Measurements from ENCODE around the gene FLG2.

The FLG2 gene

GRCh38 chr1:152344438-152344837 is 15.4 kb downstream of the FLG2 start:
- Histone ChIP-seq H2AFZ (ENCODE audit: low read length) (no peak overlapping the region), H3K9me3 (replicated peaks in 1 of 2; ENCODE audit: control insufficient read depth in 2 of 2, insufficient read depth in 1 of 2, low read depth in 1 of 2, low read length in 2 of 2) (peaks cover 0 to 7% of the 10 kb centered on the region in 2 donors), H2BK5ac (ENCODE audit: low read length) (no peak overlapping the region), H3K36me3 (replicated peaks in 1 of 2; ENCODE audit: control insufficient read depth in 2 of 2, insufficient read depth in 2 of 2, low read length in 2 of 2) (no peaks in the 10 kb centered on the region), H3K23ac (ENCODE audit: low read depth, low read length, poor library complexity) (no peak overlapping the region), H3K4ac (ENCODE audit: low read length) (no peak overlapping the region), H4K91ac (ENCODE audit: low read depth, low read length, poor library complexity) (no peak overlapping the region), H3K14ac (ENCODE audit: low read length) (no peak overlapping the region), H3K9ac (ENCODE audit: low read depth, low read length, poor library complexity) (no peak overlapping the region), H4K8ac (ENCODE audit: low read depth, low read length) (no peak overlapping the region), H3K4me1 (ENCODE audit: control insufficient read depth in 2 of 2, insufficient read depth in 1 of 2, low read depth in 1 of 2, low read length in 2 of 2) (no peaks in the 10 kb centered on the region), H3K27ac (replicated peaks; ENCODE audit: low read length) (no peak overlapping the region), H3K79me1 (ENCODE audit: low read depth, low read length) (no peaks in the 10 kb centered on the region), H2AK5ac (ENCODE audit: low read depth, low read length) (no peak overlapping the region), H2BK120ac (ENCODE audit: low read depth, low read length) (no peak overlapping the region), H3K27me3 (ENCODE audit: control insufficient read depth in 3 of 3, insufficient read depth in 3 of 3, low read depth in 1 of 3, low read length in 3 of 3) (no peaks in the 10 kb centered on the region), H3K4me2 (ENCODE audit: insufficient read depth, low read length, poor library complexity, severe bottlenecking) (no peak overlapping the region), H2BK15ac (ENCODE audit: low read length) (no peak overlapping the region), H3K4me3 (ENCODE audit: low read length in 2 of 2) (no peak overlapping the region), H3K18ac (ENCODE audit: low read length) (no peak overlapping the region), H2BK12ac (ENCODE audit: low read length) (no peak overlapping the region)
- DNase-seq (ENCODE audit: low spot score), result no peak

- H3K27ac ChIP-seq (replicated peaks; ENCODE audit: low read length), result no peak overlapping the region
- no peak for DNase-seq (ENCODE audit: low spot score)
- no peaks in the 10 kb centered on the region for H3K36me3 ChIP-seq (replicated peaks in 1 of 2; ENCODE audit: control insufficient read depth in 2 of 2, insufficient read depth in 2 of 2, low read length in 2 of 2)
- no peak overlapping the region for H3K9ac ChIP-seq (ENCODE audit: low read depth, low read length, poor library complexity)
- H3K4me3 ChIP-seq (ENCODE audit: low read length in 2 of 2), result no peak overlapping the region
- no peak overlapping the region for H4K91ac ChIP-seq (ENCODE audit: low read depth, low read length, poor library complexity)
- no peak overlapping the region for H3K14ac ChIP-seq (ENCODE audit: low read length)
- H3K9me3 ChIP-seq (replicated peaks in 1 of 2; ENCODE audit: control insufficient read depth in 2 of 2, insufficient read depth in 1 of 2, low read depth in 1 of 2, low read length in 2 of 2), result peaks cover 0 to 7% of the 10 kb centered on the region in 2 donors
- H3K4me2 ChIP-seq (ENCODE audit: insufficient read depth, low read length, poor library complexity, severe bottlenecking), result no peak overlapping the region
- no peak overlapping the region for H3K18ac ChIP-seq (ENCODE audit: low read length)
- no peak overlapping the region for H2AK5ac ChIP-seq (ENCODE audit: low read depth, low read length)
- no peak overlapping the region for H2BK15ac ChIP-seq (ENCODE audit: low read length)
- H3K23ac ChIP-seq (ENCODE audit: low read depth, low read length, poor library complexity), result no peak overlapping the region
- H2BK12ac ChIP-seq (ENCODE audit: low read length), result no peak overlapping the region
- H4K8ac ChIP-seq (ENCODE audit: low read depth, low read length), result no peak overlapping the region
- H2BK120ac ChIP-seq (ENCODE audit: low read depth, low read length), result no peak overlapping the region
- no peaks in the 10 kb centered on the region for H3K27me3 ChIP-seq (ENCODE audit: control insufficient read depth in 3 of 3, insufficient read depth in 3 of 3, low read depth in 1 of 3, low read length in 3 of 3)
- H3K4ac ChIP-seq (ENCODE audit: low read length), result no peak overlapping the region
- H2AFZ ChIP-seq (ENCODE audit: low read length), result no peak overlapping the region
- WGBS, 2 donors (ENCODE audit: extremely low coverage in 2 of 2, insufficient read length in 2 of 2, insufficient replicate concordance in 1 of 2), result no CpG with 5 or more reads among the region's 3 CpGs
- no peaks in the 10 kb centered on the region for H3K4me1 ChIP-seq (ENCODE audit: control insufficient read depth in 2 of 2, insufficient read depth in 1 of 2, low read depth in 1 of 2, low read length in 2 of 2)
- no peak overlapping the region for H2BK5ac ChIP-seq (ENCODE audit: low read length)
- no peaks in the 10 kb centered on the region for H3K79me1 ChIP-seq (ENCODE audit: low read depth, low read length)
These were observed 16.8 kb downstream of the FLG2 start for GRCh38 chr1:152343006-152343405.

- Histone ChIP-seq H4K91ac (ENCODE audit: low read depth, low read length, poor library complexity) (no peak overlapping the region), H3K27ac (replicated peaks; ENCODE audit: low read length) (no peak overlapping the region), H3K4me3 (ENCODE audit: low read length in 2 of 2) (no peak overlapping the region), H2AFZ (ENCODE audit: low read length) (no peak overlapping the region), H4K8ac (ENCODE audit: low read depth, low read length) (no peak overlapping the region), H2BK5ac (ENCODE audit: low read length) (no peak overlapping the region), H3K79me1 (ENCODE audit: low read depth, low read length) (no peaks in the 10 kb centered on the region), H3K18ac (ENCODE audit: low read length) (no peak overlapping the region), H3K27me3 (ENCODE audit: control insufficient read depth in 3 of 3, insufficient read depth in 3 of 3, low read depth in 1 of 3, low read length in 3 of 3) (no peaks in the 10 kb centered on the region), H3K9me3 (replicated peaks in 1 of 2; ENCODE audit: control insufficient read depth in 2 of 2, insufficient read depth in 1 of 2, low read depth in 1 of 2, low read length in 2 of 2) (peaks cover 0 to 18% of the 10 kb centered on the region in 2 donors), H2BK12ac (ENCODE audit: low read length) (no peak overlapping the region), H3K9ac (ENCODE audit: low read depth, low read length, poor library complexity) (no peak overlapping the region), H3K14ac (ENCODE audit: low read length) (no peak overlapping the region), H2BK15ac (ENCODE audit: low read length) (no peak overlapping the region), H3K4me2 (ENCODE audit: insufficient read depth, low read length, poor library complexity, severe bottlenecking) (no peak overlapping the region), H2AK5ac (ENCODE audit: low read depth, low read length) (no peak overlapping the region), H3K36me3 (replicated peaks in 1 of 2; ENCODE audit: control insufficient read depth in 2 of 2, insufficient read depth in 2 of 2, low read length in 2 of 2) (no peaks in the 10 kb centered on the region), H3K23ac (ENCODE audit: low read depth, low read length, poor library complexity) (no peak overlapping the region), H2BK120ac (ENCODE audit: low read depth, low read length) (no peak overlapping the region), H3K4me1 (ENCODE audit: control insufficient read depth in 2 of 2, insufficient read depth in 1 of 2, low read depth in 1 of 2, low read length in 2 of 2) (no peaks in the 10 kb centered on the region), H3K4ac (ENCODE audit: low read length) (no peak overlapping the region)
- no peak for DNase-seq (ENCODE audit: low spot score)
- no CpG with 5 or more reads among the region's 7 CpGs for WGBS, 2 donors (ENCODE audit: extremely low coverage in 2 of 2, insufficient read length in 2 of 2, insufficient replicate concordance in 1 of 2)
These were observed 24.4 kb downstream of the FLG2 start for GRCh38 chr1:152335399-152335798.

- Histone ChIP-seq H3K27me3 (ENCODE audit: control insufficient read depth in 3 of 3, insufficient read depth in 3 of 3, low read depth in 1 of 3, low read length in 3 of 3) (no peaks in the 10 kb centered on the region), H3K27ac (replicated peaks; ENCODE audit: low read length) (no peak overlapping the region), H3K4me1 (ENCODE audit: control insufficient read depth in 2 of 2, insufficient read depth in 1 of 2, low read depth in 1 of 2, low read length in 2 of 2) (no peaks in the 10 kb centered on the region), H3K79me1 (ENCODE audit: low read depth, low read length) (no peaks in the 10 kb centered on the region), H3K4ac (ENCODE audit: low read length) (no peak overlapping the region), H3K36me3 (replicated peaks in 1 of 2; ENCODE audit: control insufficient read depth in 2 of 2, insufficient read depth in 2 of 2, low read length in 2 of 2) (no peaks in the 10 kb centered on the region), H3K9ac (ENCODE audit: low read depth, low read length, poor library complexity) (no peak overlapping the region), H3K4me2 (ENCODE audit: insufficient read depth, low read length, poor library complexity, severe bottlenecking) (no peak overlapping the region), H2BK12ac (ENCODE audit: low read length) (no peak overlapping the region), H2AFZ (ENCODE audit: low read length) (no peak overlapping the region), H2BK5ac (ENCODE audit: low read length) (no peak overlapping the region), H3K23ac (ENCODE audit: low read depth, low read length, poor library complexity) (no peak overlapping the region), H2BK120ac (ENCODE audit: low read depth, low read length) (no peak overlapping the region), H4K8ac (ENCODE audit: low read depth, low read length) (no peak overlapping the region), H3K18ac (ENCODE audit: low read length) (no peak overlapping the region), H3K4me3 (ENCODE audit: low read length in 2 of 2) (no peak overlapping the region), H2AK5ac (ENCODE audit: low read depth, low read length) (no peak overlapping the region), H2BK15ac (ENCODE audit: low read length) (no peak overlapping the region), H3K9me3 (replicated peaks in 1 of 2; ENCODE audit: control insufficient read depth in 2 of 2, insufficient read depth in 1 of 2, low read depth in 1 of 2, low read length in 2 of 2) (peaks cover 0 to 25% of the 10 kb centered on the region in 2 donors), H3K14ac (ENCODE audit: low read length) (no peak overlapping the region), H4K91ac (ENCODE audit: low read depth, low read length, poor library complexity) (no peak overlapping the region)
- WGBS, 2 donors (ENCODE audit: extremely low coverage in 2 of 2, insufficient read length in 2 of 2, insufficient replicate concordance in 1 of 2), result no CpG with 5 or more reads among the region's 1 CpG
- DNase-seq (ENCODE audit: low spot score), result no peak
These were observed 30.9 kb downstream of the FLG2 start for GRCh38 chr1:152328801-152329391.

Measured in neuronal stem cell (in vitro differentiated cells).